HEK293 (cell line): ENCODE data around the gene PIM3.

ENCODE experiments used
- CTCF ChIA-PET: fragments of 350-600 bp; formaldehyde crosslinking; extraction: SDS; loops from one replicate; lab custom pipeline; 2021; ENCODE audit warnings: antibody characterized with exemption; lab: Yijun Ruan, JAX
- POLR2A ChIA-PET: fragments of 300-600 bp; formaldehyde crosslinking; extraction: SDS; loops from one replicate; lab custom pipeline; 2020; ENCODE audit warnings: antibody characterized with exemption, inconsistent platforms; lab: Yijun Ruan, JAX
- H3K27ac ChIP-seq: fragments of 200-500 bp; sonication (Bioruptor generic); 2 replicates; pipeline ENCODE4 v1.5.1; 2014; ENCODE audit warnings: low read depth, low read length, control low read depth, inconsistent platforms; ENCODE audit errors: extremely low read depth
- H3K36me3 ChIP-seq, 2 experiments: fragments of 200-500 bp in 1 of 2; sonication (Bioruptor generic) in 1 of 2; 1 replicate in 1 of 2; 2 replicates in 1 of 2; pipeline ENCODE4 v1.5.1; 2014 to 2017; ENCODE audit warnings: inconsistent platforms in 2 of 2, low read length in 2 of 2; ENCODE audit not compliant: control insufficient read depth in 2 of 2, insufficient read depth in 1 of 2
- H3K4me1 ChIP-seq: fragments of 200-500 bp; sonication (Bioruptor generic); 2 replicates; pipeline ENCODE4 v1.5.1; 2014; ENCODE audit warnings: mild to moderate bottlenecking, low read length, inconsistent platforms; ENCODE audit not compliant: control insufficient read depth, insufficient read depth
- H3K4me3 ChIP-seq: 2 replicates; pipeline ENCODE4 v1.5.1; 2011; ENCODE audit warnings: low read depth, mild to moderate bottlenecking, control low read depth, low read length, moderate library complexity
- H3K9me3 ChIP-seq: fragments of 200-500 bp; sonication (Bioruptor generic); 2 replicates; pipeline ENCODE4 v1.5.1; 2014; ENCODE audit warnings: low read depth, low read length, inconsistent platforms; ENCODE audit not compliant: control insufficient read depth, insufficient read depth
- GLIS2 ChIP-seq: fragments of 450-650 bp; formaldehyde crosslinking; IDR thresholded peaks from 2 replicates; pipeline ENCODE4 v1.5.1; 2016; ENCODE audit warnings: missing biosample characterization, missing genetic modification characterization
- HIC1 ChIP-seq: fragments of 450-650 bp; formaldehyde crosslinking; IDR thresholded peaks from 2 replicates; pipeline ENCODE4 v1.5.1; 2016; ENCODE audit warnings: missing biosample characterization, missing genetic modification characterization
- KLF10 ChIP-seq: fragments of 450-650 bp; IDR thresholded peaks from 2 replicates; pipeline ENCODE4 v1.5.1; 2018; ENCODE audit warnings: missing biosample characterization, mild to moderate bottlenecking, missing genetic modification characterization
- RBAK ChIP-seq: fragments of 450-650 bp; formaldehyde crosslinking; IDR thresholded peaks from 2 replicates; pipeline ENCODE4 v1.5.1; 2016; ENCODE audit warnings: missing biosample characterization, missing genetic modification characterization
- REST ChIP-seq: fragments of 450-650 bp; formaldehyde crosslinking; IDR thresholded peaks from 2 replicates; pipeline ENCODE4 v1.5.1; 2016; ENCODE audit warnings: missing biosample characterization, missing genetic modification characterization
- SP7 ChIP-seq: fragments of 450-650 bp; formaldehyde crosslinking; IDR thresholded peaks from 2 replicates; pipeline ENCODE4 v1.5.1; 2016; ENCODE audit warnings: missing biosample characterization, missing genetic modification characterization
- ZBTB21 ChIP-seq: fragments of 450-650 bp; formaldehyde crosslinking; IDR thresholded peaks from 2 replicates; pipeline ENCODE4 v1.5.1; 2017; ENCODE audit warnings: missing biosample characterization, missing genetic modification characterization
- ZBTB44 ChIP-seq: fragments of 450-650 bp; IDR thresholded peaks from 2 replicates; pipeline ENCODE4 v1.5.1; 2018; ENCODE audit warnings: missing biosample characterization, mild to moderate bottlenecking, missing genetic modification characterization
- ZBTB8A ChIP-seq: fragments of 450-650 bp; formaldehyde crosslinking; IDR thresholded peaks from 2 replicates; pipeline ENCODE4 v1.5.1; 2016; ENCODE audit warnings: missing biosample characterization, missing genetic modification characterization
- ZEB2 ChIP-seq: fragments of 450-650 bp; formaldehyde crosslinking; IDR thresholded peaks from 2 replicates; pipeline ENCODE4 v1.5.1; 2016; ENCODE audit warnings: missing biosample characterization, missing genetic modification characterization
- ZNF133 ChIP-seq: fragments of 450-650 bp; formaldehyde crosslinking; IDR thresholded peaks from 2 replicates; pipeline ENCODE4 v1.5.1; 2016; ENCODE audit warnings: missing biosample characterization, missing genetic modification characterization
- ZNF184 ChIP-seq: fragments of 450-650 bp; IDR thresholded peaks from 2 replicates; pipeline ENCODE4 v1.5.1; 2018; ENCODE audit warnings: missing biosample characterization, mild to moderate bottlenecking, missing genetic modification characterization
- ZNF214 ChIP-seq: fragments of 450-650 bp; formaldehyde crosslinking; IDR thresholded peaks from 2 replicates; pipeline ENCODE4 v1.5.1; 2017; ENCODE audit warnings: missing biosample characterization, mild to moderate bottlenecking, missing genetic modification characterization, borderline replicate concordance
- ZNF23 ChIP-seq: fragments of 450-650 bp; formaldehyde crosslinking; IDR thresholded peaks from 2 replicates; pipeline ENCODE4 v1.5.1; 2016; ENCODE audit warnings: missing biosample characterization, missing genetic modification characterization, borderline replicate concordance
- ZNF24 ChIP-seq: fragments of 450-650 bp; formaldehyde crosslinking; IDR thresholded peaks from 2 replicates; pipeline ENCODE4 v1.5.1; 2016; ENCODE audit warnings: missing biosample characterization, missing genetic modification characterization
- ZNF350 ChIP-seq: fragments of 450-650 bp; formaldehyde crosslinking; IDR thresholded peaks from 2 replicates; pipeline ENCODE4 v1.5.0; 2017; ENCODE audit warnings: missing biosample characterization, mild to moderate bottlenecking, missing genetic modification characterization
- ZNF426 ChIP-seq: fragments of 450-650 bp; formaldehyde crosslinking; IDR thresholded peaks from 2 replicates; pipeline ENCODE4 v1.5.1; 2017; ENCODE audit warnings: missing biosample characterization, missing genetic modification characterization, mild to moderate bottlenecking, inconsistent platforms, moderate library complexity
- ZNF473 ChIP-seq: fragments of 450-650 bp; formaldehyde crosslinking; IDR thresholded peaks from 2 replicates; pipeline ENCODE4 v1.5.1; 2017; ENCODE audit warnings: missing biosample characterization, missing genetic modification characterization
- ZNF549 ChIP-seq: fragments of 450-650 bp; IDR thresholded peaks from 2 replicates; pipeline ENCODE4 v1.5.1; 2018; ENCODE audit warnings: missing biosample characterization, missing genetic modification characterization, mild to moderate bottlenecking, inconsistent platforms, moderate library complexity
- ZNF624 ChIP-seq: fragments of 450-650 bp; formaldehyde crosslinking; IDR thresholded peaks from 2 replicates; pipeline ENCODE4 v1.5.1; 2017; ENCODE audit warnings: missing biosample characterization, missing genetic modification characterization
- ZNF629 ChIP-seq: fragments of 450-650 bp; formaldehyde crosslinking; IDR thresholded peaks from 2 replicates; pipeline ENCODE4 v1.5.1; 2017; ENCODE audit warnings: missing biosample characterization, missing genetic modification characterization
- ZNF707 ChIP-seq: fragments of 450-650 bp; formaldehyde crosslinking; IDR thresholded peaks from 2 replicates; pipeline ENCODE4 v1.5.1; 2016; ENCODE audit warnings: missing biosample characterization, missing genetic modification characterization
- ZNF791 ChIP-seq: fragments of 450-650 bp; formaldehyde crosslinking; IDR thresholded peaks from 2 replicates; pipeline ENCODE4 v1.5.1; 2016; ENCODE audit warnings: missing biosample characterization, missing genetic modification characterization
- TF ChIP-seq, protein P1 (sequence below): fragments of 450-650 bp; formaldehyde crosslinking; IDR thresholded peaks from 2 replicates; pipeline ENCODE4 v1.5.1; 2016; ENCODE audit warnings: missing biosample characterization, missing genetic modification characterization

PIM3 gene

DNA sequence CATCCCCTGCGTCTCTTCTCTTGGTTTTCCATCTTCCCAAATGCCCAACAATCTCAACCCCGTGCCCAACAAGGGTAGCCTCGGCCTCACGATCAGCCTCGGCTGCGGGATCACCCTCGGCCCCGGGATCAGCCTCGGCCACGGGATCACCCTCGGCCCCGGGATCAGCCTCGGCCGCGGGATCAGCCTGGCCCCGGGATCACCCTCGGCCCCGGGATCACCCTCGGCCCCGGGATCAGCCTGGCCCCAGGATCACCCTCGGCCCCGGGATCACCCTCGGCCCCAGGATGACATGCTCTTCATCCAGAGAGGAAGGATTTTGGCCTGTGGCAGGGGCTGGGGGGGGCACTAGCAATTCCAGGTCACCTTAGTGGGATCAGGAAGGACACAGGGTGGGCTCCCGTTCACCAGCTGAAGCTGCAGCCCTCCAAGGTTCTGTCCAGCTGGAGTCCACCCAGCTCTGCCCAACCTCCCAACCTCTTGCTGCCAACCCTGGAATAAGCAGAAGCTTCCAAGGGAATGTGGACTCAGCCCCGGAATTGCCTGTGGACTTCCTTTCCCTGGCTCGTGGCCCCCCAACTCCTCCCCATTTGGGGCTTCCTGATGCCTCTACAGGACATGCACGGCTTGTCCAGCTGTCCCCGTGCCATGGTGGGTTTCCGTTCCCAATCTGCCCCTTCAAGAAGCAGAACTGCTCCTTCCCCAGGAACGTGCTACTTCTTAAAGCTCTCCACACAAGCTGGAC is 48.5 kb upstream of the PIM3 start:
- ChIA-PET POLR2A (interaction anchor here (1.0 kb wide), 2 partner anchors 55 to 99 kb away, joined by 3 read pairs; no protein-coding TSS in a partner anchor), CTCF (interaction anchor here (0.7 kb wide), 1 partner anchor 120 kb away, joined by 4 read pairs; no protein-coding TSS in a partner anchor)
- H3K27ac ChIP-seq: no peak overlapping the region
- H3K4me3 ChIP-seq: no peak overlapping the region
- H3K9me3 ChIP-seq: no peaks in the 10 kb centered on the region
- no peak for TF ChIP-seq ZEB2 (tag by site-specific recombination)
- no peak for TF ChIP-seq KLF10 (tag by site-specific recombination)
- TF ChIP-seq ZNF707 (tag by site-specific recombination): no peak
- no peak for TF ChIP-seq ZNF426 (tag by site-specific recombination)
- TF ChIP-seq ZNF214 (tag by site-specific recombination): no peak
- TF ChIP-seq ZNF549: no peak
- no peaks in the 10 kb centered on the region for H3K4me1 ChIP-seq
- H3K36me3 ChIP-seq: peaks cover 9 to 60% of the 10 kb centered on the region in 2 experiments; a peak in 2 of 3 replicates

DNA sequence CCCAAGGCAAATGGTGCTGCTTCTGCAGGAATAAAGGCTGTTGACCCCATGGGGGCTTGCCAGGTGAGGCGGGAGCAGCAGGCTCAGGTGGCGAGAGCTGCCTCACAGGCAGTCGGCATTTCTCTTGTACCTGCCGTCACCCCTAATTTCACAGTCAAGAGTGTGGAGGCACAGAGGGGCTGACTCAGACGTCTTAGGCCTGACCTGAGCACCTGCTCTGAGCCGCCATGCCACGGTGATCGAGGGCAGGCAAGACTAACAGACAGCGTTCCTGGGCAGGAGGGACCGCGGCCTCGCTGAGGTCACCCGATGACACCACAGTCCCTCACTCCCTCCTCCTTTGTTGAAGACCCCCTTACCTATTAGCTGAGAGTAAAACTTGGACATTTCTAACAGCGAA is 47.5 kb upstream of the PIM3 start:
- ChIA-PET POLR2A (interaction anchor here (1.0 kb wide), 2 partner anchors 56 to 100 kb away, joined by 3 read pairs; no protein-coding TSS in a partner anchor), CTCF (no interaction called here)
- Histone ChIP-seq H3K4me1 (no peaks in the 10 kb centered on the region), H3K4me3 (no peak overlapping the region), H3K36me3 (peaks cover 9 to 50% of the 10 kb centered on the region in 2 experiments; a peak in 2 of 3 replicates), H3K27ac (no peak overlapping the region), H3K9me3 (no peaks in the 10 kb centered on the region)
- TF ChIP-seq ZBTB21 (tag by site-specific recombination): no peak
- TF ChIP-seq ZNF24 (tag by site-specific recombination): no peak
- TF ChIP-seq ZBTB8A: no peak
- TF ChIP-seq HIC1 (tag by site-specific recombination): no peak
- no peak for TF ChIP-seq ZNF473
- no peak for TF ChIP-seq ZBTB44 (tag by site-specific recombination)
- TF ChIP-seq REST (tag by site-specific recombination): no peak
- TF ChIP-seq RBAK (tag by site-specific recombination): no peak
- TF ChIP-seq ZNF133 (tag by site-specific recombination): no peak
- TF ChIP-seq SP7 (tag by site-specific recombination): no peak
- no peak for TF ChIP-seq ZNF624 (tag by site-specific recombination)
- no peak for TF ChIP-seq GLIS2 (tag by site-specific recombination)
- TF ChIP-seq ZNF184: no peak
- no peak for TF ChIP-seq ZNF791 (tag by site-specific recombination)
- no peak for TF ChIP-seq ZNF629
- TF ChIP-seq ZNF350 (tag by site-specific recombination): no peak
- TF ChIP-seq, protein P1, sequence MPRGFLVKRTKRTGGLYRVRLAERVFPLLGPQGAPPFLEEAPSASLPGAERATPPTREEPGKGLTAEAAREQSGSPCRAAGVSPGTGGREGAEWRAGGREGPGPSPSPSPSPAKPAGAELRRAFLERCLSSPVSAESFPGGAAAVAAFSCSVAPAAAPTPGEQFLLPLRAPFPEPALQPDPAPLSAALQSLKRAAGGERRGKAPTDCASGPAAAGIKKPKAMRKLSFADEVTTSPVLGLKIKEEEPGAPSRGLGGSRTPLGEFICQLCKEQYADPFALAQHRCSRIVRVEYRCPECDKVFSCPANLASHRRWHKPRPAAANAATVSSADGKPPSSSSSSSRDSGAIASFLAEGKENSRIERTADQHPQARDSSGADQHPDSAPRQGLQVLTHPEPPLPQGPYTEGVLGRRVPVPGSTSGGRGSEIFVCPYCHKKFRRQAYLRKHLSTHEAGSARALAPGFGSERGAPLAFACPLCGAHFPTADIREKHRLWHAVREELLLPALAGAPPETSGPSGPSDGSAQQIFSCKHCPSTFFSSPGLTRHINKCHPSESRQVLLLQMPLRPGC (tag by site-specific recombination): no peak
- TF ChIP-seq ZNF23: no peak
